ENCODE data around the gene KCNMB1. TPM values are rescaled to one million over a fixed set of nuclear protein-coding genes. Genes with fewer than 3 reads are reported as not detected.

Gene KCNMB1
- total and polyA plus RNA-seq, 2 donors (not counting 1 experiment from before 2014, with no cell fraction given) = not detected

- no peak overlapping the region for H3K9ac ChIP-seq (ENCODE audit: insufficient read depth, low read length)
- peaks cover 5% of the 10 kb centered on the region for H3K27me3 ChIP-seq (ENCODE audit: control insufficient read depth, insufficient read depth, low read length)
- H3K27ac ChIP-seq (ENCODE audit: insufficient read depth, low read length) = no peak overlapping the region
- H3K4me1 ChIP-seq (ENCODE audit: control insufficient read depth, extremely low read depth, insufficient read depth, low read length) = no peaks in the 10 kb centered on the region
- H3K4me2 ChIP-seq (ENCODE audit: extremely low read depth, insufficient read depth, low read length) = no peak overlapping the region
- H3K36me3 ChIP-seq (ENCODE audit: control insufficient read depth, insufficient read depth, low read length) = no peaks in the 10 kb centered on the region
- H2AFZ ChIP-seq (ENCODE audit: low read length) = no peak overlapping the region
- no peak for DNase-seq (ENCODE audit: low read depth in 2 of 2)
- no peak for TF ChIP-seq CTCF (conservative IDR thresholded peaks at IDR 0.05 in 1 of 2, IDR thresholded peaks at IDR 0.05 in 1 of 2; ENCODE audit: low read depth in 1 of 2, low read length in 2 of 2)
- no peak for TF ChIP-seq EZH2 (IDR thresholded peaks at IDR 0.05; ENCODE audit: low read length, missing control alignments)
- H3K79me2 ChIP-seq (ENCODE audit: control insufficient read depth, insufficient read depth, low read length) = no peaks in the 10 kb centered on the region
- H3K4me3 ChIP-seq (replicated peaks in 1 of 4; ENCODE audit: control extremely low read depth in 1 of 4, insufficient read depth in 1 of 4, low read depth in 3 of 4, low read length in 4 of 4) = no peak overlapping the region
- H3K9me3 ChIP-seq (ENCODE audit: control insufficient read depth, insufficient read depth, low read depth, low read length) = no peaks in the 10 kb centered on the region
- H4K20me1 ChIP-seq (ENCODE audit: control insufficient read depth, extremely low read depth, insufficient read depth, low read length) = no peaks in the 10 kb centered on the region
Observed at GRCh38 chr5:170419643-170420042, 30.5 kb upstream of the KCNMB1 start.

- no peaks in the 10 kb centered on the region for H3K4me1 ChIP-seq (ENCODE audit: control insufficient read depth, extremely low read depth, insufficient read depth, low read length)
- no peaks in the 10 kb centered on the region for H3K79me2 ChIP-seq (ENCODE audit: control insufficient read depth, insufficient read depth, low read length)
- H4K20me1 ChIP-seq (ENCODE audit: control insufficient read depth, extremely low read depth, insufficient read depth, low read length) = no peaks in the 10 kb centered on the region
- H3K4me2 ChIP-seq (ENCODE audit: extremely low read depth, insufficient read depth, low read length) = no peak overlapping the region
- no peaks in the 10 kb centered on the region for H3K9me3 ChIP-seq (ENCODE audit: control insufficient read depth, insufficient read depth, low read depth, low read length)
- no peak overlapping the region for H2AFZ ChIP-seq (ENCODE audit: low read length)
- H3K9ac ChIP-seq (ENCODE audit: insufficient read depth, low read length) = no peak overlapping the region
- DNase-seq (ENCODE audit: low read depth in 2 of 2) = no peak
- no peak for TF ChIP-seq CTCF (conservative IDR thresholded peaks at IDR 0.05 in 1 of 2, IDR thresholded peaks at IDR 0.05 in 1 of 2; ENCODE audit: low read depth in 1 of 2, low read length in 2 of 2)
- no peak for TF ChIP-seq EZH2 (IDR thresholded peaks at IDR 0.05; ENCODE audit: low read length, missing control alignments)
- H3K4me3 ChIP-seq (replicated peaks in 1 of 4; ENCODE audit: control extremely low read depth in 1 of 4, insufficient read depth in 1 of 4, low read depth in 3 of 4, low read length in 4 of 4) = no peak overlapping the region
- no peaks in the 10 kb centered on the region for H3K36me3 ChIP-seq (ENCODE audit: control insufficient read depth, insufficient read depth, low read length)
- H3K27me3 ChIP-seq (ENCODE audit: control insufficient read depth, insufficient read depth, low read length) = peaks cover 5% of the 10 kb centered on the region
- H3K27ac ChIP-seq (ENCODE audit: insufficient read depth, low read length) = no peak overlapping the region
Observed at GRCh38 chr5:170418736-170419135, 29.6 kb upstream of the KCNMB1 start.

GRCh38 chr5:170416526-170416925 is 27.4 kb upstream of the KCNMB1 start:
- no peaks in the 10 kb centered on the region for H3K79me2 ChIP-seq (ENCODE audit: control insufficient read depth, insufficient read depth, low read length)
- H3K4me1 ChIP-seq (ENCODE audit: control insufficient read depth, extremely low read depth, insufficient read depth, low read length) = no peaks in the 10 kb centered on the region
- TF ChIP-seq CTCF (conservative IDR thresholded peaks at IDR 0.05 in 1 of 2, IDR thresholded peaks at IDR 0.05 in 1 of 2; ENCODE audit: low read depth in 1 of 2, low read length in 2 of 2) (no peak), EZH2 (IDR thresholded peaks at IDR 0.05; ENCODE audit: low read length, missing control alignments) (no peak)
- no peak overlapping the region for H3K9ac ChIP-seq (ENCODE audit: insufficient read depth, low read length)
- no peak overlapping the region for H2AFZ ChIP-seq (ENCODE audit: low read length)
- no peaks in the 10 kb centered on the region for H4K20me1 ChIP-seq (ENCODE audit: control insufficient read depth, extremely low read depth, insufficient read depth, low read length)
- no peak for DNase-seq (ENCODE audit: low read depth in 2 of 2)
- H3K36me3 ChIP-seq (ENCODE audit: control insufficient read depth, insufficient read depth, low read length) = no peaks in the 10 kb centered on the region
- H3K27ac ChIP-seq (ENCODE audit: insufficient read depth, low read length) = no peak overlapping the region
- H3K9me3 ChIP-seq (ENCODE audit: control insufficient read depth, insufficient read depth, low read depth, low read length) = no peaks in the 10 kb centered on the region
- H3K4me2 ChIP-seq (ENCODE audit: extremely low read depth, insufficient read depth, low read length) = no peak overlapping the region
- no peaks in the 10 kb centered on the region for H3K27me3 ChIP-seq (ENCODE audit: control insufficient read depth, insufficient read depth, low read length)
- no peak overlapping the region for H3K4me3 ChIP-seq (replicated peaks in 1 of 4; ENCODE audit: control extremely low read depth in 1 of 4, insufficient read depth in 1 of 4, low read depth in 3 of 4, low read length in 4 of 4)
